Glutamatergic neuron (in vitro differentiated cells): ENCODE data around the gene GATAD2B. TPM values are rescaled to one million over a fixed set of nuclear protein-coding genes. Genes with fewer than 3 reads are reported as not detected.

Experiments
- DNase-seq: peaks from one replicate; pipeline ENCODE4 v3.0.0; 2022
- H3K27ac Mint-ChIP-seq: one replicate; pipeline ENCODE4 v1.8.0; 2020; ENCODE audit warnings: mild to moderate bottlenecking, mixed read lengths, inconsistent platforms; ENCODE audit not compliant: unreplicated experiment
- H3K27me3 Mint-ChIP-seq: one replicate; pipeline ENCODE4 v1.8.0; 2020; ENCODE audit warnings: mild to moderate bottlenecking, moderate library complexity, mixed read lengths, inconsistent platforms; ENCODE audit not compliant: unreplicated experiment
- H3K36me3 Mint-ChIP-seq: one replicate; pipeline ENCODE4 v1.8.0; 2020; ENCODE audit warnings: mild to moderate bottlenecking, mixed read lengths, inconsistent platforms; ENCODE audit not compliant: unreplicated experiment
- H3K4me1 Mint-ChIP-seq: one replicate; pipeline ENCODE4 v1.8.0; 2020; ENCODE audit warnings: mild to moderate bottlenecking, low read depth, mixed read lengths, inconsistent platforms; ENCODE audit not compliant: unreplicated experiment
- H3K4me3 Mint-ChIP-seq: one replicate; pipeline ENCODE4 v1.8.0; 2020; ENCODE audit warnings: mild to moderate bottlenecking, mixed read lengths, inconsistent platforms; ENCODE audit not compliant: unreplicated experiment
- H3K9me3 Mint-ChIP-seq: one replicate; pipeline ENCODE4 v1.8.0; 2020; ENCODE audit warnings: mild to moderate bottlenecking, moderate library complexity, mixed read lengths, inconsistent platforms; ENCODE audit not compliant: unreplicated experiment
- total RNA-seq: library from RNA; stranded (reverse); fragmentation: NEBNext Ultra II Directional; extraction: Animal tissue kit (Norgen Biotek cat#: 25700); gene quantifications from one replicate; pipeline ENCODE4 v1.2.1, GENCODE V29; 2021; ENCODE audit not compliant: unreplicated experiment
- TF ChIP-seq, protein P1 (sequence below): fragments of 200-600 bp; sonication (generic); IDR thresholded peaks from one replicate; pipeline ENCODE4 v1.5.0; 2021; ENCODE audit not compliant: partially characterized antibody, unreplicated experiment

The GATAD2B gene
- total RNA-seq, 1 donor from 2014 or later, result 57.6 TPM

DNA sequence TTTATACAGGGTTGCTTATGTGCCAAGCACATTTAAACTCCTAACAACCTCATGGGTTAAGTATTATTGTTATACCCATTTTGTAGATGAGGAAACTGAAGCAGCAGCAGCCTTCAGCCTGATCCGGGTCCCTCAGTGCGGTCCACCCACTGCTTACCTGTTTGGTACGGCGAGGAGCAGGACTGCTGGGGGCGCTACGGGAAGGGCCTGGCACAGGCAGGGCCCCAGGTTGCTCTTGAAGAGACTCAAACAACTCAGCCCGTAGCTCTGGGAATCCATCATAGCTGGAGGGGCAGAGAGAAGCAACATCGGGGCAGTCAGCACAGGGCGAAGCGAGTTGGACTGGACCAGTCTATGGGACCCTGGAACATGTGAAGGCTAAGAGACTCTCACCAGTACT, 14.6 kb upstream of the GATAD2B start:
- H3K27me3 Mint-ChIP-seq, result peaks cover 10% of the 10 kb centered on the region
- H3K4me3 Mint-ChIP-seq, result no peak overlapping the region
- H3K27ac Mint-ChIP-seq, result no peak overlapping the region
- DNase-seq, result no peak
- H3K9me3 Mint-ChIP-seq, result peaks cover 2% of the 10 kb centered on the region
- TF ChIP-seq, protein P1, sequence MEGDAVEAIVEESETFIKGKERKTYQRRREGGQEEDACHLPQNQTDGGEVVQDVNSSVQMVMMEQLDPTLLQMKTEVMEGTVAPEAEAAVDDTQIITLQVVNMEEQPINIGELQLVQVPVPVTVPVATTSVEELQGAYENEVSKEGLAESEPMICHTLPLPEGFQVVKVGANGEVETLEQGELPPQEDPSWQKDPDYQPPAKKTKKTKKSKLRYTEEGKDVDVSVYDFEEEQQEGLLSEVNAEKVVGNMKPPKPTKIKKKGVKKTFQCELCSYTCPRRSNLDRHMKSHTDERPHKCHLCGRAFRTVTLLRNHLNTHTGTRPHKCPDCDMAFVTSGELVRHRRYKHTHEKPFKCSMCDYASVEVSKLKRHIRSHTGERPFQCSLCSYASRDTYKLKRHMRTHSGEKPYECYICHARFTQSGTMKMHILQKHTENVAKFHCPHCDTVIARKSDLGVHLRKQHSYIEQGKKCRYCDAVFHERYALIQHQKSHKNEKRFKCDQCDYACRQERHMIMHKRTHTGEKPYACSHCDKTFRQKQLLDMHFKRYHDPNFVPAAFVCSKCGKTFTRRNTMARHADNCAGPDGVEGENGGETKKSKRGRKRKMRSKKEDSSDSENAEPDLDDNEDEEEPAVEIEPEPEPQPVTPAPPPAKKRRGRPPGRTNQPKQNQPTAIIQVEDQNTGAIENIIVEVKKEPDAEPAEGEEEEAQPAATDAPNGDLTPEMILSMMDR, result no peak
- H3K4me1 Mint-ChIP-seq, result no peaks in the 10 kb centered on the region
- H3K36me3 Mint-ChIP-seq, result no peaks in the 10 kb centered on the region

DNA sequence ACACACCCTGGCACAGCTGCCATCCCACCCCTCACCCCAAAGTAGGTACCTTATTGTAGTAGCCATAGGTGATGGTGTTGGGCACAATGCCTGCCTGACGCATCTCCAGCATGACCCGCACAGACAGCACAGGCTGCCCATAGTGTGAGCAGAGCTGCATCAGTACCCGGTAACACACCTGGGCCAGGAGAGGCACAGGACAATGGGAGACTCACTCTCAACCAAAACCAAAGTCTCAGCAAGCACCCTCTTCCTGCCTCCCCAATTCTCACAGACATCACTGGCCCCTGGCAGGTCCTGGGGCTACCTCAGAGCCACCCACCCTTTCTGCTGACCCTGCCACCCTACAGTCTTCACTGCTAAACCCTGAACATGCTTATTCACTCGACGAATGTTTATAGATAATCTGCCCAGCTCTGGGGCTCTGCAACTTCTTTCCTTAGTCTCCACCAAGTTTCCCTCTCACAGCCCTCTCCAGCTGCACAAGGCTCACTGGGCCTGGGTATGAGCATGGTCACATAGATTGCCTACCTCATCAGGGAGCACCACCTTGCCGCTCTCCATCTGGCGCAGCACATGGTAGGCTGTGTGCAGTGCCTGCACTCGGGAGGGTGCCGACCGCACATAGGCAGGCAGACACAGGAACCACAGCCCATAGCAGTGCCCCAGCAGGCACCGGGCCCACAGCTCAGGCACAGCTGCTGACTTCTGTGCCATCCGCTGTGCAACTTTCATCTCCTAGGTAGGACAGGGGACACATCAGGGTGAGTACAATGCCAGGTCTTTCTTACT, 13.4 kb upstream of the GATAD2B start:
- H3K4me1 Mint-ChIP-seq, result no peaks in the 10 kb centered on the region
- H3K27me3 Mint-ChIP-seq, result peaks cover 10% of the 10 kb centered on the region
- TF ChIP-seq, protein P1, result no peak
- DNase-seq, result no peak
- H3K4me3 Mint-ChIP-seq, result no peak overlapping the region
- H3K27ac Mint-ChIP-seq, result no peak overlapping the region
- H3K9me3 Mint-ChIP-seq, result peaks cover 2% of the 10 kb centered on the region
- no peaks in the 10 kb centered on the region for H3K36me3 Mint-ChIP-seq

DNA sequence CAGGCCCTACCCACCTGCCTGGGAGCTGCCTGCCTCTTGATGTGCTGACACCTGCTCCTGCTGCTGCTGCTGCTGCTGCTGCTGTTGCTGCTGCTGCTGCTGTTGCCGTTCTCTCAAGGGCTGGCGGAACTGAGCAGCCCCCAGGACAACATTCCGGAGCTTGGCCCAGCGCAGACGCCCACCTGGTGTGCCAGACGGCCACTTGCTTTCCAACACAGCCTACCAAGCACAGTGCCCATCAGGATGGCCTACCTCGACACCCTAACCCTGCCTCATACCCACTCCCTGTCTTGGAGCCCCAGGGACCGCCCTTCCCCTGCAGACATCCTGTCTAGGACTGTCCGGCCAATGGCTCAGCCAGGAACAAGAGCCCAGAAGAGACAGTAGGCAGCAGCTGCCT, 12.0 kb upstream of the GATAD2B start:
- TF ChIP-seq, protein P1, result no peak
- DNase-seq, result no peak
- H3K36me3 Mint-ChIP-seq, result no peaks in the 10 kb centered on the region
- H3K27me3 Mint-ChIP-seq, result peaks cover 5% of the 10 kb centered on the region
- H3K4me3 Mint-ChIP-seq, result no peak overlapping the region
- H3K4me1 Mint-ChIP-seq, result no peaks in the 10 kb centered on the region
- H3K27ac Mint-ChIP-seq, result no peak overlapping the region
- H3K9me3 Mint-ChIP-seq, result peaks cover 2% of the 10 kb centered on the region

DNA sequence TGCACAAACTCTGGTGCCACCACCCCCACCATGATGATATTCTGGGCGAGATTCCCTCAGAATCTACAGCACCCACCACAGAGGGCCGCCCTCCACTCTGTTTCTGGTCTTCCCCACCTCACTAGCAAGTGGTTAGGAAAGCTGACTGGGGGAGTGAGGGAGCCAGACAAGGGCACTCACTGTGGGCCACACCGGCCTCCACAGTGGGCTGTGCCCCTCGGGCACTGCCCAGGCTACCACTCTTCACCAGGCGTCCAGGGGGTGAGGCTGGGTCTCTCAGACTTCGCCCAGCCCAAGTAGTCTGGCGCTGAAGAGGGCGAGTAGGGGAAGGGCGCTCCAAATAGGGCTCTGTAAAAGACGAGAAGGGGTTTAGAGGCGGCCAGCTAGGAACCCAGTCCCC, 11.2 kb upstream of the GATAD2B start:
- no peak for DNase-seq
- Mint-ChIP-seq H3K4me3 (no peak overlapping the region), H3K36me3 (no peaks in the 10 kb centered on the region)

DNA sequence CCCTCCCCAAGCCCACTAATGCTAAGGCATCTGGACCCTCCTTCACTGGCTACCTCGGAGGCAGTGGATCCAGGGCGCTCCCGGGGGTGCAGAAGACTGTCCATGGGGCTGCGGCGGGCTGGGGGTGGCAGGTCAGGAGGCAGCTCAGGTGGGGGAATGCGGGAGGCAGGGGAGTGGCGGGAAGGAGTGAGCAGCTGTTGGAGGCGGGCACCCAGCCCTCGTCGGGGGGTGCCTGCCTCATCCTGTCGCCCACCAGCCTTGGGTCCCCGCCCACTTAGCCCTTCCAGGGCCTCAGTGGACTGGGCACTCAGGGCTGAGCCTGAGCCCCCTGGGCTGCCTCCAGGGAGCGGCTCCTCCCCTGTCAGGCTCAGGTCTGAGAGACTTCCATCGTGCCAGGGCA, 10.7 kb upstream of the GATAD2B start:
- TF ChIP-seq, protein P1, result no peak
- peaks cover 4% of the 10 kb centered on the region for H3K9me3 Mint-ChIP-seq
- no peak for DNase-seq
- H3K27me3 Mint-ChIP-seq, result peaks cover 5% of the 10 kb centered on the region
- no peak overlapping the region for H3K27ac Mint-ChIP-seq
- peaks cover 3% of the 10 kb centered on the region for H3K4me1 Mint-ChIP-seq
- no peak overlapping the region for H3K4me3 Mint-ChIP-seq
- no peaks in the 10 kb centered on the region for H3K36me3 Mint-ChIP-seq

More for the DNA sequence above, 11.2 kb upstream of the GATAD2B start:
- Mint-ChIP-seq H3K4me1 (no peaks in the 10 kb centered on the region), H3K27me3 (peaks cover 5% of the 10 kb centered on the region), H3K9me3 (peaks cover 4% of the 10 kb centered on the region), H3K27ac (no peak overlapping the region)
- TF ChIP-seq, protein P1, result no peak
